Gastroesophageal sphincter (tissue), 4 donors: Measurements from ENCODE around the gene SUSD3. TPM values are rescaled to one million over a fixed set of nuclear protein-coding genes. Genes with fewer than 3 reads are reported as not detected.

ENCODE experiments used
- ATAC-seq: fragments of 150-250 bp; one replicate; pipeline ENCODE4 v1.9.1; 2016; ENCODE audit warnings: mild to moderate bottlenecking, moderate library complexity
- H3K27ac ChIP-seq, 4 donors: fragments of 200-600 bp; sonication (generic) in 3 of 4; 1 replicate in 3 of 4; 2 replicates in 1 of 4; pipeline ENCODE4 v1.5.1; 2016 to 2019
- H3K27me3 ChIP-seq: fragments of 200-600 bp; sonication (generic); one replicate; pipeline ENCODE4 v1.5.1; 2019
- H3K36me3 ChIP-seq, 2 donors: fragments of 200-600 bp; sonication (generic); one replicate each; pipeline ENCODE4 v1.5.1; 2019; ENCODE audit warnings: control low read depth in 1 of 2
- H3K4me1 ChIP-seq, 3 donors: fragments of 200-600 bp; sonication (generic); 1 replicate in 2 of 3; 2 replicates in 1 of 3; pipeline ENCODE4 v1.5.1; 2016 to 2019; ENCODE audit warnings: control low read depth in 2 of 3
- H3K4me3 ChIP-seq, 2 donors: fragments of 200-600 bp; sonication (generic); one replicate each; pipeline ENCODE4 v1.5.1; 2019; ENCODE audit warnings: mild to moderate bottlenecking in 1 of 2, moderate library complexity in 1 of 2
- H3K9me3 ChIP-seq, 3 donors: fragments of 200-600 bp; sonication (generic); one replicate each; pipeline ENCODE4 v1.5.1; 2017 to 2019; ENCODE audit warnings: control low read depth in 2 of 3
- CTCF ChIP-seq, 4 experiments: fragments of 200-600 bp in 2 of 4; fragments of 450-650 bp in 2 of 4; sonication (generic) in 1 of 4; IDR thresholded peaks; one replicate each; pipeline ENCODE4 v1.5.1; 2017 to 2019; ENCODE audit warnings: antibody characterized with exemption in 4 of 4, mild to moderate bottlenecking in 2 of 4, moderate library complexity in 2 of 4
- EP300 ChIP-seq: sonication (generic); formaldehyde crosslinking; IDR thresholded peaks from one replicate; pipeline ENCODE4 v1.6.1; 2017; ENCODE audit warnings: antibody characterized with exemption, mild to moderate bottlenecking
- POLR2A ChIP-seq, 2 donors: fragments of 450-650 bp; IDR thresholded peaks; one replicate each; pipeline ENCODE4 v1.6.1; 2017; ENCODE audit warnings: antibody characterized with exemption in 2 of 2, mild to moderate bottlenecking in 2 of 2, moderate library complexity in 1 of 2
- POLR2AphosphoS5 ChIP-seq: sonication (generic); formaldehyde crosslinking; IDR thresholded peaks from one replicate; pipeline ENCODE4 v1.6.1; 2017; ENCODE audit warnings: antibody characterized with exemption
- WGBS, 2 donors: methylation state at CpG; one replicate each; pipeline ENCODE4 v1.1.5; 2018; ENCODE audit warnings: low coverage in 1 of 2; 5-methylcytosine and 5-hydroxymethylcytosine counted together
- total RNA-seq, 4 donors: library from RNA; depleted of rRNA; stranded (reverse); fragments of >200 nt; gene quantifications; one replicate each; pipeline ENCODE4 v1.1.0, GENCODE V29; 2016

SUSD3 gene
- total RNA-seq, 4 donors from 2014 or later = 1.5 to 4.7 (median 2.1) TPM; not detected in 1

DNA sequence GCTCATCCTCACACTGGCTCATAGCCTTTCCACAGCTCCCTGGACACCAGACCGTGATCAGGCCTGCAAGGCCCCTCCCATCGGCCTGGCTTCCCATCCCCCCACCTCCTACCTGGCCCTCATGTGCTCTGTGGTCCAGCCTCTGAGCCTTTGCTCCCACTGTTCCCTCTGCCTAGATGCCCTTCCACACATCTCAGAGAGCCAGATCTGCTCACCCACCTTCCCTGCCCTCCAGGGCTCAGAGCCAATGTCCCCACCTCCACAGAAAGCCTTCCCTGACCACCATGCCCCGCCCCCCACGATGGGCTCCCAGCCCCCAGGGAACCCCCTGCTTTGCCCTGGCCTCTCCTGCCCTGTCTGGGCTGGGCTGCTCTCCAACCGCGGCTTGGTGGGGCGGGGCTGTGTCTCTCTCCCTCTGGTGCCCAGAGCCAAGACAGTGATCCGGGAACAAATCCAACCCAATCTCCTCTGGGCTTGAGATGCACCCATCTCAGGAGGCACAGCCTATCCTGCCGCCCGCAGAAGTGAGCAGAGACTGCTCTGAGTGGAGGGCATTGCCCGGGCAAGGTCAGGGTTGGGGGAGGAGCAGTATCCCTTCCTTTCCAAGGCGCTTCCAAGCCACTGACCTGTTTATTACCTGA lies 73.9 kb downstream of the SUSD3 start:
- peak; percentile 45 for ATAC-seq

GRCh38 chr9:93132946-93133680 lies 74.6 kb downstream of the SUSD3 start:
- Histone ChIP-seq H3K4me1 (peaks cover 3 to 77% (median 63%) of the 10 kb centered on the region in 3 donors), H3K27me3 (no peaks in the 10 kb centered on the region), H3K27ac (peak overlapping the region; percentile 89 to 98 (median 98)), H3K36me3 (no peaks in the 10 kb centered on the region), H3K4me3 (peak overlapping the region; percentile 76 to 78), H3K9me3 (no peaks in the 10 kb centered on the region)
- 0% methylated on average over 2 of the region's 21 CpGs; no CpG with 5 or more reads in 1 of the 2 donors for WGBS, 2 donors
- no peak for TF ChIP-seq EP300
- no peak for TF ChIP-seq POLR2A (IDR thresholded peaks at IDR 0.05)
- TF ChIP-seq POLR2AphosphoS5 = no peak
- peak in 1 of 4 experiments; percentile 6 for TF ChIP-seq CTCF (IDR thresholded peaks at IDR 0.05)
- peak; percentile 2 for ATAC-seq

More for the DNA sequence above, 73.9 kb downstream of the SUSD3 start:
- Histone ChIP-seq H3K9me3 (no peaks in the 10 kb centered on the region), H3K4me3 (peak overlapping the region; percentile 76 to 78), H3K4me1 (peaks cover 3 to 84% (median 71%) of the 10 kb centered on the region in 3 donors), H3K36me3 (no peaks in the 10 kb centered on the region), H3K27ac (peak overlapping the region; percentile 89 to 98 (median 98)), H3K27me3 (no peaks in the 10 kb centered on the region)
- 17 to 25% methylated on average over 2 to 3 of the region's 12 CpGs for WGBS, 2 donors
- TF ChIP-seq POLR2A (IDR thresholded peaks at IDR 0.05) = peak; percentile 29 to 34
- no peak for TF ChIP-seq CTCF (IDR thresholded peaks at IDR 0.05)
- TF ChIP-seq POLR2AphosphoS5 = peak; percentile 67

GRCh38 chr9:93133681-93134014 lies 75.1 kb downstream of the SUSD3 start:
- no CpG with 5 or more reads among the region's 34 CpGs for WGBS, 2 donors
- Histone ChIP-seq H3K4me1 (peaks cover 3 to 72% (median 58%) of the 10 kb centered on the region in 3 donors), H3K4me3 (peak overlapping the region; percentile 76 to 78), H3K9me3 (no peaks in the 10 kb centered on the region), H3K36me3 (no peaks in the 10 kb centered on the region), H3K27ac (peak overlapping the region; percentile 89 to 98 (median 98)), H3K27me3 (no peaks in the 10 kb centered on the region)
- TF ChIP-seq POLR2AphosphoS5 (peak; percentile 89), POLR2A (IDR thresholded peaks at IDR 0.05) (peak in 1 of 2 donors; percentile 45), CTCF (IDR thresholded peaks at IDR 0.05) (no peak), EP300 (no peak)
- peak; percentile 73 for ATAC-seq

- H3K9me3 ChIP-seq = no peaks in the 10 kb centered on the region
- no peaks in the 10 kb centered on the region for H3K27me3 ChIP-seq
- WGBS, 2 donors = no CpG with 5 or more reads among the region's 78 CpGs
- peak; percentile 87 for ATAC-seq
- H3K4me1 ChIP-seq = peaks cover 3 to 66% (median 53%) of the 10 kb centered on the region in 3 donors
- peak within 1 kb of the TSS; percentile 76 to 78 for H3K4me3 ChIP-seq
- no peaks in the 10 kb centered on the region for H3K36me3 ChIP-seq
- no peak for TF ChIP-seq EP300
- peak; percentile 75 for TF ChIP-seq POLR2AphosphoS5
- TF ChIP-seq CTCF (IDR thresholded peaks at IDR 0.05) = peak in 3 of 4 experiments; percentile 20 to 30 (median 25)
- TF ChIP-seq POLR2A (IDR thresholded peaks at IDR 0.05) = peak; percentile 88 to 90
- H3K27ac ChIP-seq = peak within 1 kb of the TSS; percentile 89 to 98 (median 98)
Measured at GRCh38 chr9:93134015-93134739, 75.7 kb downstream of the SUSD3 start, which contains the start of gene NINJ1. Gene NINJ1, minus strand, starts transcription at chr9:93134251. Its CDS starts 34 bp downstream, at chr9:93134217.

Other genes with a start within 250 kb of the SUSD3 start
- gene ZNF484, start 180.7 kb upstream of the SUSD3 start, total RNA-seq = 10 to 100 TPM in 3 of 4 donors, 1 to 10 TPM in 1; 10.0 to 14.3 (median 13.1) TPM
- gene FGD3, start 111.2 kb upstream of the SUSD3 start, total RNA-seq = 1 to 10 TPM; 1.7 to 4.2 (median 3.3) TPM
- 10 to 100 TPM; 78.5 to 82.2 (median 80.1) TPM for gene CARD19, start 37.5 kb downstream of the SUSD3 start, total RNA-seq
- 10 to 100 TPM; 58.8 to 81.6 (median 75.2) TPM for gene NINJ1, start 75.5 kb downstream of the SUSD3 start, total RNA-seq
- 100 to 1,000 TPM in 1 of 4 donors, 10 to 100 TPM in 3; 26.8 to 104 (median 48.6) TPM for gene WNK2, start 125.4 kb downstream of the SUSD3 start, total RNA-seq